PC-9 (cell line): ENCODE measurements around the gene S100A14. TPM values are rescaled to one million over a fixed set of nuclear protein-coding genes. Genes with fewer than 3 reads are reported as not detected.

Source experiments
- BruUV-seq: library from RNA; stranded (reverse); fragments of 400-500 nt; replicated peaks from 2 replicates; lab custom pipeline; 2021; lab: Mats Ljungman, UMichigan
- CTCF ChIA-PET: fragments of 300-600 bp; sonication (Branson Sonifier 250); formaldehyde crosslinking; loops from one replicate; lab custom pipeline; 2022; ENCODE audit warnings: antibody characterized with exemption; lab: Charles Lee
- POLR2A ChIA-PET: fragments of 300-600 bp; sonication (Branson Sonifier 250); formaldehyde crosslinking; loops from one replicate; lab custom pipeline; 2022; ENCODE audit warnings: antibody characterized with exemption; ENCODE audit not compliant: unreplicated experiment; lab: Charles Lee
- DNase-seq, 2 experiments: peaks; one replicate each; pipeline versions ENCODE4 v3.0.0 to v3.0.0-alpha.2; 2015 to 2022; ENCODE audit warnings: mixed read lengths in 1 of 2
- H2AFZ ChIP-seq: fragments of 200-600 bp; sonication (generic); 2 replicates; pipeline ENCODE4 v1.8.1; 2017; ENCODE audit warnings: antibody characterized with exemption
- H3F3A ChIP-seq: fragments of 200-600 bp; sonication (generic); 2 replicates; pipeline ENCODE4 v1.8.1; 2017; ENCODE audit warnings: antibody characterized with exemption, mild to moderate bottlenecking, low read depth; ENCODE audit not compliant: insufficient read depth
- H3K27ac ChIP-seq: fragments of 200-600 bp; sonication (generic); 2 replicates; pipeline ENCODE4 v1.6.1; 2016; ENCODE audit warnings: mixed run types
- H3K27me3 ChIP-seq: fragments of 200-600 bp; sonication (generic); 2 replicates; pipeline ENCODE4 v1.6.1; 2016; ENCODE audit warnings: low read depth, mixed run types; ENCODE audit not compliant: insufficient read depth
- H3K36me3 ChIP-seq: fragments of 200-600 bp; sonication (generic); 2 replicates; pipeline ENCODE4 v1.6.1; 2016; ENCODE audit warnings: low read depth, mixed run types
- H3K4me1 ChIP-seq: fragments of 200-600 bp; sonication (generic); replicated peaks from 2 replicates; pipeline ENCODE4 v1.6.1; 2016; ENCODE audit warnings: mixed run types; ENCODE audit not compliant: insufficient read depth
- H3K4me2 ChIP-seq: fragments of 200-600 bp; sonication (generic); 2 replicates; pipeline ENCODE4 v1.6.1; 2017; ENCODE audit warnings: mixed run types
- H3K4me3 ChIP-seq: fragments of 200-600 bp; sonication (generic); 2 replicates; pipeline ENCODE4 v1.6.1; 2016; ENCODE audit warnings: mixed run types
- H3K79me2 ChIP-seq: fragments of 200-600 bp; sonication (generic); 2 replicates; pipeline ENCODE4 v1.6.1; 2017; ENCODE audit warnings: low read depth, mixed run types
- H3K9me2 ChIP-seq: fragments of 200-600 bp; sonication (generic); 2 replicates; pipeline ENCODE4 v1.8.1; 2017; ENCODE audit warnings: mild to moderate bottlenecking; ENCODE audit not compliant: insufficient read depth
- H3K9me3 ChIP-seq: fragments of 200-600 bp; sonication (generic); 2 replicates; pipeline ENCODE4 v1.8.1; 2016; ENCODE audit warnings: low read depth; ENCODE audit not compliant: insufficient read depth
- H4K20me1 ChIP-seq: fragments of 200-600 bp; sonication (generic); 2 replicates; pipeline ENCODE4 v1.8.1; 2017; ENCODE audit not compliant: insufficient read depth
- EZH2 ChIP-seq: fragments of 200-600 bp; sonication (generic); IDR thresholded peaks from 2 replicates; pipeline ENCODE4 v1.8.0; 2017; ENCODE audit warnings: antibody characterized with exemption, low read depth
- intact Hi-C: fragments of 100-400 bp; cut with micrococcal nuclease; formaldehyde crosslinking; loops from one replicate; pipeline ENCODE4 v1.10.0; 2022; ENCODE audit not compliant: unreplicated experiment
- total RNA-seq: library from RNA; stranded (reverse); gene quantifications from 2 replicates; pipeline ENCODE4 v1.2.3, GENCODE V29; 2021
- TF ChIP-seq, protein P1 (sequence below): fragments of 200-600 bp; sonication (generic); conservative IDR thresholded peaks from 2 replicates; pipeline ENCODE4 v1.6.1; 2017; ENCODE audit warnings: mixed run types, antibody characterized with exemption, mild to moderate bottlenecking, moderate library complexity

S100A14 gene
- total RNA-seq, 1 experiment from 2014 or later, result 411 TPM

DNA sequence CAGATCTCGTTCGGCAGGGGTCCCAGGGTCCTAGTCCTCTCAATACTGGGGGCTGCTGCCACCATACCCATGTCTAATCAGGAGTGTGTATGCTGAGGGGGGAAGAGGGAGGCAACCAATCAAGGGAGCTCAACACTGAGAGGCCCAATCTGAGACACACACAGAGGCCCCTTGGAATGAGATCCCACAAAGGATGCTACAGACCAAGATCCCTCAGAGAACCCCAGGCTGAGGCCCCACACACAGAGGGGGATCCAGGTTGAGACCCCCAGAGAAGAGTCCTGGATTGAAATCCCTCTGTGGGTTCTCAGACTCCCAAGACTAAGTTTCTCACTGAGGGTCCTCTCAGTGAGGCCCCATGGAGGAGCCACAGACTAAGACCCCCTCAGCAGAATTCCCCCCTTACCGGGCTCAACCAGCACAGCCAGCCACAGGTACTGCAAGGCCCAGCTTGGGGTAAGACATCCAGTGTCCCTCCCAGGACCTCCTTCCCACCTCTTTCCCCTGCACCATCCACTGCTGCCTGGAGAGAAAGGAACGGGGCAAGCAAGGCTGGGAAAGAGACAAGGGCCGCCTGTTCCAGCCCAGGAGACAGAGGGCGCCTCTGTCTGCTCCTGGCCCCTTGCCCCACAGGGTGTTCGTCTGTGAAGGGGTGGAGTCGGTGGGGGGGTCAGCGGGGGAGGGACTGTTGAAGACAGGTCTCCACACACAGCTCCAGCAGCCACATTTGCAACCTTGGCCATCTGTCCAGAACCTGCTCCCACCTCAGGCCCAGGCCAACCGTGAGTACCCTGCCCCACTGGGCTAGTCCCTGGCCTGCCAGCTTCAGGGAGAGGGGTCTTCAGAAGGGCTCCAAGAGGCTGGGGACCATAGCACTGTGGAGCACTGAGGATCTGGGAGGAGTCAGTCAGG is 11.8 kb upstream of the S100A14 start, which contains the start of gene S100A1:
S100A1 (plus strand) TSS at position 720 of the 912 bp plus-strand sequence. CDS start 2,088 bp downstream, outside the sequence.
- H3K27ac ChIP-seq, result peak within 1 kb of the TSS; percentile 88
- no TSS peak for BruUV-seq

DNA sequence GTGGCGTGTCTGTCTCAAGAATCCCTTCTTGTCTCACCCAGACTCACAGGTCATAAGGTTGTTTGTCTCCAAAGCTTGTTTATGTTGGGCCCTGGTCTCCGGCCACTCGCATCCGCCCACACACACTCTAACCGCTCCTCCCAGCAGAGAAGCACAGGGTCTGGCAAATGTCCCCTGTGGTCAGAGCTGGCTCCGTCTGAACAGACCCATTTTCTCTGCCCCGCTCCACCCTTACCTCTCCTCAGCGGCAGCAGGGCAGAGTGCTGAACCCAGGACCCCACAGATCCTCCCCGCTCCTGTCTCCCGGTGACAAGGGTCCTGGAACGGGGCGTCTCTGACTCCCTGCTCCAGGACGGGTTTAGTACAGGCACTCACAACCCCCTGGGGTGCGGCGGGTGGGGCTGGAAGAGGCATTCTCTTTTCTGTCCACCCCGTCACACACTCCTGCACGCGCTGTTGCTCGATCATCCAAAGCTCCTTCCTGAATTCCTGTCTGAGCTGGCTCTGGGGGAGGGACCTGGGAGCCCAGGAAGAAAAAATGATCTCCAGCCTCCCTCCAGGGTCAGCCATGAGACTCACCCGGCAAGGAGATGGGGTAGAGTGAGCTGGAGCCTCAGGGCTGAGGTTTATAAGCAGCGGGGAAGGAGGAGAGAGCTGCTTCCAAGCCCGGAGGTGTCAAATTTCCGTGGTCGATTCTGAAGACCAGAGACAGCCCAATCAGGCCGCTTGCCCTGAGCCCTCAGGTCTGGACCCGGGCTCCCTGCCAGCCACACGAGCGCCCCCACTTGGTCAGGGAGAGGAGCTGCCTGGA is 11.0 kb upstream of the S100A14 start, which contains the start of gene S100A13:
S100A13 (minus strand) TSS at position 602 of the 811 bp plus-strand sequence. CDS start 1,033 bp downstream, outside the sequence.
- TF ChIP-seq EZH2, result no peak
- TF ChIP-seq, protein P1, sequence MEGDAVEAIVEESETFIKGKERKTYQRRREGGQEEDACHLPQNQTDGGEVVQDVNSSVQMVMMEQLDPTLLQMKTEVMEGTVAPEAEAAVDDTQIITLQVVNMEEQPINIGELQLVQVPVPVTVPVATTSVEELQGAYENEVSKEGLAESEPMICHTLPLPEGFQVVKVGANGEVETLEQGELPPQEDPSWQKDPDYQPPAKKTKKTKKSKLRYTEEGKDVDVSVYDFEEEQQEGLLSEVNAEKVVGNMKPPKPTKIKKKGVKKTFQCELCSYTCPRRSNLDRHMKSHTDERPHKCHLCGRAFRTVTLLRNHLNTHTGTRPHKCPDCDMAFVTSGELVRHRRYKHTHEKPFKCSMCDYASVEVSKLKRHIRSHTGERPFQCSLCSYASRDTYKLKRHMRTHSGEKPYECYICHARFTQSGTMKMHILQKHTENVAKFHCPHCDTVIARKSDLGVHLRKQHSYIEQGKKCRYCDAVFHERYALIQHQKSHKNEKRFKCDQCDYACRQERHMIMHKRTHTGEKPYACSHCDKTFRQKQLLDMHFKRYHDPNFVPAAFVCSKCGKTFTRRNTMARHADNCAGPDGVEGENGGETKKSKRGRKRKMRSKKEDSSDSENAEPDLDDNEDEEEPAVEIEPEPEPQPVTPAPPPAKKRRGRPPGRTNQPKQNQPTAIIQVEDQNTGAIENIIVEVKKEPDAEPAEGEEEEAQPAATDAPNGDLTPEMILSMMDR, result no peak; the same call in 1 of the 2 replicates
- H2AFZ ChIP-seq, result peak within 1 kb of the TSS; percentile 74
- H3K27me3 ChIP-seq, result no peaks in the 10 kb centered on the region
- CTCF ChIA-PET, result interaction anchor here (0.5 to 1.9 kb wide), 16 partner anchors 8 to 375 kb away, joined by 3 to 19 read pairs (median 6); partner anchors contain the start of genes S100A14 and S100A16
- H3K4me3 ChIP-seq, result peak within 1 kb of the TSS; percentile 69
- peaks cover 19% of the 10 kb centered on the region; the same call in 1 of the 2 replicates for H3K36me3 ChIP-seq
- H4K20me1 ChIP-seq, result no peaks in the 10 kb centered on the region
- H3K4me2 ChIP-seq, result peak within 1 kb of the TSS; percentile 100
- peaks cover 17% of the 10 kb centered on the region for H3F3A ChIP-seq
- peak within 1 kb of the TSS; percentile 88 for H3K27ac ChIP-seq
- peak; percentile 91 to 95 for DNase-seq
- intact Hi-C loops, result loop anchor here (1.0 to 2.0 kb wide), 4 partner anchors 19 to 116 kb away; no protein-coding TSS in a partner anchor
- peaks cover 36% of the 10 kb centered on the region for H3K79me2 ChIP-seq
- no peaks in the 10 kb centered on the region for H3K9me2 ChIP-seq
- POLR2A ChIA-PET, result interaction anchor here (0.6 to 2.4 kb wide), 11 partner anchors 12 to 336 kb away, joined by 3 to 32 read pairs (median 6); partner anchors contain the start of genes S100A14, S100A16 and SLC39A1
- peaks cover 31% of the 10 kb centered on the region for H3K4me1 ChIP-seq
- no peaks in the 10 kb centered on the region for H3K9me3 ChIP-seq
- TSS peak; percentile 65 for BruUV-seq

More for the DNA sequence above, 11.8 kb upstream of the S100A14 start, which contains the start of gene S100A1:
- peaks cover 32% of the 10 kb centered on the region for H3K4me1 ChIP-seq
- TF ChIP-seq, protein P1, result peak; percentile 93
- no peak for TF ChIP-seq EZH2
- no peaks in the 10 kb centered on the region for H4K20me1 ChIP-seq
- peaks cover 17% of the 10 kb centered on the region for H3F3A ChIP-seq
- peaks cover 36% of the 10 kb centered on the region for H3K79me2 ChIP-seq
- no peaks in the 10 kb centered on the region for H3K9me3 ChIP-seq
- POLR2A ChIA-PET, result interaction anchor here (0.6 to 2.4 kb wide), 9 partner anchors 12 to 335 kb away, joined by 3 to 32 read pairs (median 6); partner anchors contain the start of genes S100A14, S100A16 and SLC39A1
- intact Hi-C loops, result loop anchor here (1.0 to 2.0 kb wide), 4 partner anchors 20 to 117 kb away; no protein-coding TSS in a partner anchor
- peak within 1 kb of the TSS; percentile 69 for H3K4me3 ChIP-seq
- no peaks in the 10 kb centered on the region for H3K27me3 ChIP-seq
- H3K9me2 ChIP-seq, result no peaks in the 10 kb centered on the region
- H2AFZ ChIP-seq, result no peak within 1 kb of the TSS
- peaks cover 14% of the 10 kb centered on the region; the same call in 1 of the 2 replicates for H3K36me3 ChIP-seq
- DNase-seq, result no peak
- H3K4me2 ChIP-seq, result peak within 1 kb of the TSS; percentile 100
- CTCF ChIA-PET, result interaction anchor here (0.5 to 1.9 kb wide), 16 partner anchors 9 to 375 kb away, joined by 3 to 19 read pairs (median 6); partner anchors contain the start of genes S100A14 and S100A16
